ENCODE data around the gene PRX.

The PRX gene

GRCh38 chr19:40389404-40390083 is 23.6 kb downstream of the PRX start:
- TF ChIP-seq GATA2 (IDR thresholded peaks at IDR 0.05; ENCODE audit: low read depth, low read length) (no peak), GATA3 (IDR thresholded peaks at IDR 0.05; ENCODE audit: low read depth, low read length) (no peak)

- TF ChIP-seq GATA2 (IDR thresholded peaks at IDR 0.05; ENCODE audit: low read depth, low read length), result no peak
- TF ChIP-seq GATA3 (IDR thresholded peaks at IDR 0.05; ENCODE audit: low read depth, low read length), result no peak
Measured at GRCh38 chr19:40388481-40388880, 24.7 kb downstream of the PRX start.

GRCh38 chr19:40387155-40387554 is 26.0 kb downstream of the PRX start:
- TF ChIP-seq GATA3 (IDR thresholded peaks at IDR 0.05; ENCODE audit: low read depth, low read length) (no peak), GATA2 (IDR thresholded peaks at IDR 0.05; ENCODE audit: low read depth, low read length) (no peak)

GRCh38 chr19:40383668-40384248 is 29.4 kb downstream of the PRX start:
- no peak for TF ChIP-seq GATA3 (IDR thresholded peaks at IDR 0.05; ENCODE audit: low read depth, low read length)
- TF ChIP-seq GATA2 (IDR thresholded peaks at IDR 0.05; ENCODE audit: low read depth, low read length), result no peak

GRCh38 chr19:40381321-40381720 is 31.9 kb downstream of the PRX start:
- TF ChIP-seq GATA3 (IDR thresholded peaks at IDR 0.05; ENCODE audit: low read depth, low read length), result no peak
- TF ChIP-seq GATA2 (IDR thresholded peaks at IDR 0.05; ENCODE audit: low read depth, low read length), result no peak

GRCh38 chr19:40380199-40381037 is 32.8 kb downstream of the PRX start:
- no peak for TF ChIP-seq GATA2 (IDR thresholded peaks at IDR 0.05; ENCODE audit: low read depth, low read length)
- TF ChIP-seq GATA3 (IDR thresholded peaks at IDR 0.05; ENCODE audit: low read depth, low read length), result no peak

GRCh38 chr19:40379446-40380198 is 33.6 kb downstream of the PRX start:
- TF ChIP-seq GATA3 (IDR thresholded peaks at IDR 0.05; ENCODE audit: low read depth, low read length), result no peak
- TF ChIP-seq GATA2 (IDR thresholded peaks at IDR 0.05; ENCODE audit: low read depth, low read length), result no peak

- no peak for TF ChIP-seq GATA3 (IDR thresholded peaks at IDR 0.05; ENCODE audit: low read depth, low read length)
- TF ChIP-seq GATA2 (IDR thresholded peaks at IDR 0.05; ENCODE audit: low read depth, low read length), result no peak
Measured at GRCh38 chr19:40378509-40378908, 34.7 kb downstream of the PRX start.

- TF ChIP-seq GATA2 (IDR thresholded peaks at IDR 0.05; ENCODE audit: low read depth, low read length), result no peak
- TF ChIP-seq GATA3 (IDR thresholded peaks at IDR 0.05; ENCODE audit: low read depth, low read length), result no peak
Measured at GRCh38 chr19:40377876-40378385, 35.2 kb downstream of the PRX start.

GRCh38 chr19:40376286-40376862 is 36.8 kb downstream of the PRX start:
- TF ChIP-seq GATA2 (IDR thresholded peaks at IDR 0.05; ENCODE audit: low read depth, low read length), result no peak
- no peak for TF ChIP-seq GATA3 (IDR thresholded peaks at IDR 0.05; ENCODE audit: low read depth, low read length)

- no peak for TF ChIP-seq GATA2 (IDR thresholded peaks at IDR 0.05; ENCODE audit: low read depth, low read length)
- TF ChIP-seq GATA3 (IDR thresholded peaks at IDR 0.05; ENCODE audit: low read depth, low read length), result no peak
Measured at GRCh38 chr19:40374084-40374483, 39.1 kb downstream of the PRX start.

- TF ChIP-seq GATA2 (IDR thresholded peaks at IDR 0.05; ENCODE audit: low read depth, low read length) (no peak), GATA3 (IDR thresholded peaks at IDR 0.05; ENCODE audit: low read depth, low read length) (no peak)
Measured at GRCh38 chr19:40371802-40372122, 41.4 kb downstream of the PRX start.

- TF ChIP-seq GATA2 (IDR thresholded peaks at IDR 0.05; ENCODE audit: low read depth, low read length) (no peak), GATA3 (IDR thresholded peaks at IDR 0.05; ENCODE audit: low read depth, low read length) (no peak)
Measured at GRCh38 chr19:40370997-40371801, 42.0 kb downstream of the PRX start.
